Stimulated activated memory B cell treated with anti-CD40 and anti-IgM and Interleukin-4, amounts not matched to agents 10 μg/mL and 1 μg/mL and 100 μg/mL, for 72 hours (primary cell): ENCODE data around the gene DDX31.

Source experiments
- ATAC-seq: fragments of 150-1000 bp; cut with Tn5 transposase; 2 replicates; pipeline ENCODE4 v1.10.0; 2021
- H3K27ac Mint-ChIP-seq: one replicate; pipeline ENCODE4 v1.8.0; 2022; ENCODE audit warnings: mild to moderate bottlenecking, mixed read lengths
- H3K27me3 Mint-ChIP-seq: one replicate; pipeline ENCODE4 v1.8.0; 2022; ENCODE audit warnings: mixed read lengths
- H3K36me3 Mint-ChIP-seq: one replicate; pipeline ENCODE4 v1.8.0; 2022; ENCODE audit warnings: mixed read lengths
- H3K4me1 Mint-ChIP-seq: one replicate; pipeline ENCODE4 v1.8.0; 2022; ENCODE audit warnings: mixed read lengths
- H3K4me3 Mint-ChIP-seq: one replicate; pipeline ENCODE4 v1.8.0; 2022; ENCODE audit warnings: mild to moderate bottlenecking, moderate library complexity, mixed read lengths
- H3K9me3 Mint-ChIP-seq: one replicate; pipeline ENCODE4 v1.8.0; 2022; ENCODE audit warnings: mixed read lengths

Gene DDX31

GRCh38 chr9:132694144-132694543, 24.4 kb upstream of the DDX31 start:
- Mint-ChIP-seq H3K36me3 (peaks cover 48% of the 10 kb centered on the region), H3K27me3 (no peaks in the 10 kb centered on the region), H3K27ac (no peak overlapping the region), H3K4me1 (no peaks in the 10 kb centered on the region), H3K4me3 (no peak overlapping the region), H3K9me3 (peaks cover 20% of the 10 kb centered on the region)
- ATAC-seq: no peak

GRCh38 chr9:132690696-132691095, 20.9 kb upstream of the DDX31 start:
- Mint-ChIP-seq H3K36me3 (peaks cover 73% of the 10 kb centered on the region), H3K27ac (no peak overlapping the region), H3K27me3 (no peaks in the 10 kb centered on the region), H3K4me3 (no peak overlapping the region), H3K4me1 (no peaks in the 10 kb centered on the region), H3K9me3 (peaks cover 2% of the 10 kb centered on the region)
- no peak for ATAC-seq

GRCh38 chr9:132683873-132684272, 14.1 kb upstream of the DDX31 start:
- Mint-ChIP-seq H3K9me3 (no peaks in the 10 kb centered on the region), H3K4me3 (no peak overlapping the region), H3K36me3 (peaks cover 69% of the 10 kb centered on the region), H3K27me3 (no peaks in the 10 kb centered on the region), H3K27ac (no peak overlapping the region), H3K4me1 (peaks cover 6% of the 10 kb centered on the region)
- no peak for ATAC-seq

GRCh38 chr9:132681561-132681960, 11.8 kb upstream of the DDX31 start:
- Mint-ChIP-seq H3K27me3 (no peaks in the 10 kb centered on the region), H3K9me3 (no peaks in the 10 kb centered on the region), H3K4me1 (peaks cover 14% of the 10 kb centered on the region), H3K36me3 (peaks cover 49% of the 10 kb centered on the region), H3K27ac (no peak overlapping the region), H3K4me3 (no peak overlapping the region)
- ATAC-seq: no peak

DNA sequence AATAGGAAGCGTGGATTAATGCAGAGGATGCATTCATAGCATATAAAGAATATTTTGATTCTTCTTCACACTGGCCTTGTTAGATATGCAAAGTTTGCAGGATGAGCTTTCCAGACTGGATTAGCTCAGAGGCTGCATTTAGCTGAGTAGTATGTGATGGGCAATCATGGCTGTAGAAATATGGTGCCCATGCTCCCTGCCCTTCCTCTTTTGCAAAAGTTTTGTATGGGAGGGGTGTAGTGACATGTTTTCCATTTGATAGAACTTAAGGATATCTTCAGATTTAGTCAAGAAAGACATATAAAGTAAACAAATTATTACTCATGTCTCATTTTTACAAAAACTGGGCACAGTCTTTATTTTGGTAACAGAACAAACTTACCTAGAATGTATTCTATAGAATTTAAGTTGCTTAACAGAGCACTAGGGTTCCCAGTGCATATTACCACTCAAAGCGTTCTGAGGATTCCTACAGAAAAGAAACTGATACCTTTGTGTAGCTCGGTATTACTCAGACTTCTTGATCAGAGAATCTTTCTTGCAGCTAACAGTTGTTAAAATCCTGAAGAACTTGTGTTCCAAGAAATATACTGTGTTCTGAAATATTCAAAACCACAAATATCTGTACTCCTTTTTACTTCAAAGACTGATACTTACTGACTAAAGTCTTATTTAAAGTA, 10.3 kb upstream of the DDX31 start:
- Mint-ChIP-seq H3K4me1 (peaks cover 22% of the 10 kb centered on the region), H3K9me3 (no peaks in the 10 kb centered on the region), H3K4me3 (no peak overlapping the region), H3K36me3 (peaks cover 37% of the 10 kb centered on the region), H3K27me3 (no peaks in the 10 kb centered on the region), H3K27ac (no peak overlapping the region)
- ATAC-seq: no peak

GRCh38 chr9:132677976-132678375, 8.2 kb upstream of the DDX31 start:
- Mint-ChIP-seq H3K4me1 (peaks cover 32% of the 10 kb centered on the region), H3K9me3 (no peaks in the 10 kb centered on the region), H3K27ac (no peak overlapping the region), H3K4me3 (no peak overlapping the region), H3K27me3 (no peaks in the 10 kb centered on the region), H3K36me3 (peaks cover 21% of the 10 kb centered on the region)
- no peak for ATAC-seq

GRCh38 chr9:132674485-132674884, 4.7 kb upstream of the DDX31 start:
- H3K27me3 Mint-ChIP-seq: no peaks in the 10 kb centered on the region
- peaks cover 14% of the 10 kb centered on the region for H3K36me3 Mint-ChIP-seq
- H3K4me3 Mint-ChIP-seq: no peak overlapping the region
- no peak for ATAC-seq
- no peaks in the 10 kb centered on the region for H3K9me3 Mint-ChIP-seq
- H3K27ac Mint-ChIP-seq: no peak overlapping the region
- peaks cover 53% of the 10 kb centered on the region for H3K4me1 Mint-ChIP-seq

GRCh38 chr9:132673355-132673754, 3.6 kb upstream of the DDX31 start:
- ATAC-seq: no peak
- Mint-ChIP-seq H3K9me3 (no peaks in the 10 kb centered on the region), H3K4me1 (peaks cover 54% of the 10 kb centered on the region), H3K36me3 (peaks cover 6% of the 10 kb centered on the region), H3K4me3 (no peak overlapping the region), H3K27ac (no peak overlapping the region), H3K27me3 (no peaks in the 10 kb centered on the region)

DNA sequence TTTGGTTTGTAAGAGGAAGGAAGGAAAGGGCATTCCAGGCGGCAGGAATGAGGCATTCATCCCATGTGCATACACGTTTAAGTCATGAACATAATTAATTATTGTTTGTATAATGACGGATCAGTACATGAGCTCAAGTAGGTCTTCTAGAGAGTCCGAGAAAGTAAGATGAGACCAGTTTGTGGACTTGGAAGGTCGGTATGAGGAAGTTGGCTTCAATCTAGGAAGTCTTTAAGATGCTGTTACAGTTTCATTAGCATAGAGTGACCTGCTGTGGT, 2.6 kb upstream of the DDX31 start:
- H3K9me3 Mint-ChIP-seq: no peaks in the 10 kb centered on the region
- no peak for ATAC-seq
- peaks cover 6% of the 10 kb centered on the region for H3K36me3 Mint-ChIP-seq
- H3K27me3 Mint-ChIP-seq: no peaks in the 10 kb centered on the region
- H3K4me3 Mint-ChIP-seq: peak overlapping the region; percentile 13
- H3K4me1 Mint-ChIP-seq: peaks cover 62% of the 10 kb centered on the region
- H3K27ac Mint-ChIP-seq: no peak overlapping the region

- no peaks in the 10 kb centered on the region for H3K9me3 Mint-ChIP-seq
- H3K27ac Mint-ChIP-seq: peak overlapping the region; percentile 96
- no peaks in the 10 kb centered on the region for H3K27me3 Mint-ChIP-seq
- H3K4me3 Mint-ChIP-seq: peak overlapping the region; percentile 85
- peaks cover 6% of the 10 kb centered on the region for H3K36me3 Mint-ChIP-seq
- no peak for ATAC-seq
- H3K4me1 Mint-ChIP-seq: peaks cover 57% of the 10 kb centered on the region
These were observed 2.0 kb upstream of the DDX31 start for GRCh38 chr9:132671620-132672412.

- peak within 1 kb of the TSS; percentile 85 for H3K4me3 Mint-ChIP-seq
- peak; percentile 84 for ATAC-seq
- peak within 1 kb of the TSS; percentile 96 for H3K27ac Mint-ChIP-seq
- no peaks in the 10 kb centered on the region for H3K9me3 Mint-ChIP-seq
- H3K36me3 Mint-ChIP-seq: peaks cover 6% of the 10 kb centered on the region
- H3K4me1 Mint-ChIP-seq: peaks cover 47% of the 10 kb centered on the region
- H3K27me3 Mint-ChIP-seq: no peaks in the 10 kb centered on the region
These were observed 941 bp upstream of the DDX31 start, which contains the start of gene GTF3C4 for GRCh38 chr9:132670457-132671391. Gene GTF3C4 (plus strand): TSS chr9:132670464. CDS start chr9:132670599, 135 bp downstream.

- no peak for ATAC-seq
- H3K27me3 Mint-ChIP-seq: no peaks in the 10 kb centered on the region
- H3K36me3 Mint-ChIP-seq: peaks cover 6% of the 10 kb centered on the region
- H3K4me3 Mint-ChIP-seq: peak overlapping the region; percentile 85
- peaks cover 47% of the 10 kb centered on the region for H3K4me1 Mint-ChIP-seq
- no peaks in the 10 kb centered on the region for H3K9me3 Mint-ChIP-seq
- peak overlapping the region; percentile 96 for H3K27ac Mint-ChIP-seq
These were observed 475 bp downstream of the DDX31 start for GRCh38 chr9:132669319-132669697.

- no peak for ATAC-seq
- Mint-ChIP-seq H3K9me3 (no peaks in the 10 kb centered on the region), H3K27ac (no peak overlapping the region), H3K4me3 (no peak overlapping the region), H3K36me3 (peaks cover 13% of the 10 kb centered on the region), H3K4me1 (peaks cover 12% of the 10 kb centered on the region), H3K27me3 (no peaks in the 10 kb centered on the region)
These were observed 5.9 kb downstream of the DDX31 start for GRCh38 chr9:132663851-132664250.

GRCh38 chr9:132663117-132663516, 6.7 kb downstream of the DDX31 start:
- H3K27me3 Mint-ChIP-seq: no peaks in the 10 kb centered on the region
- peaks cover 6% of the 10 kb centered on the region for H3K4me1 Mint-ChIP-seq
- H3K27ac Mint-ChIP-seq: no peak overlapping the region
- ATAC-seq: no peak
- H3K4me3 Mint-ChIP-seq: no peak overlapping the region
- no peaks in the 10 kb centered on the region for H3K9me3 Mint-ChIP-seq
- peaks cover 13% of the 10 kb centered on the region for H3K36me3 Mint-ChIP-seq

DNA sequence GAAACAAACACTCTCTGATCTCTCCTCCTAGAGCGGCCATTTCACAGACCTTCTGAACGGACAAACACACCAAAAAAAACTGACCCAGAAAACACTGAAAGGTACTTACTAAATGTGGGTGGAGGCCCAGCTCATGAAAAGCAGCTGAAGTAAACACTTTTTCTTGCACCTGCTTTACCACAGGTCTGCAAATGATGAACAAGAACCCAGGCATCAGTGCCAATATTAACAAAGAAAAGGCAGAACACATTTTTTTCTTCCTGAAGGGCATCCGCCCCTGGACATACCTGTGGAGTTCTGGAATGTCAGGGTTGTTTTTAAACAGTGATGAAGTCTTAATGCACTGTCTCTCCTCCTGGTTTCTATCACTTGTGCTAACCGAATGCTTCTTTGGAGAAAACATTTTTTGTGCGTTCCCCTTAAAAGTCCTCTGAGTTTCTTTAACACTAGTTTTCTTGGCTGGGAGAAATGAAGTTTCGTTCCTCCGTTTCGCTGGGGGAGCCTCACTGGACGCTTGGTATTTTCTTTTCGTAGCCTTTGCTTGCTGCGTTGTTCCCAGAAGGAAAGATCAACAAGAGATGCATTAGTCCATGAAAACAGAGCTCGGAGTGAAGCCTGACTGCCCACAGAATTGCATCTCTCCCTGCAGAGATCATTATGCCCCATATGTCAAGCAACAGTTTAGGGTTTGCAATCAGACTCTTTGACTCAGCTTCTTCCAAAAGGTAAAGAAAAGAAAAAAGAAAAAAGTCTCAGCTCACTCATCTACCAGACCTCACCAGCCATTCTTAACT, 7.4 kb downstream of the DDX31 start:
- Mint-ChIP-seq H3K36me3 (peaks cover 13% of the 10 kb centered on the region), H3K9me3 (no peaks in the 10 kb centered on the region), H3K27me3 (no peaks in the 10 kb centered on the region), H3K4me3 (no peak overlapping the region), H3K27ac (no peak overlapping the region), H3K4me1 (no peaks in the 10 kb centered on the region)
- ATAC-seq: no peak
